ENCODE results near the gene EFNA3.

DNA sequence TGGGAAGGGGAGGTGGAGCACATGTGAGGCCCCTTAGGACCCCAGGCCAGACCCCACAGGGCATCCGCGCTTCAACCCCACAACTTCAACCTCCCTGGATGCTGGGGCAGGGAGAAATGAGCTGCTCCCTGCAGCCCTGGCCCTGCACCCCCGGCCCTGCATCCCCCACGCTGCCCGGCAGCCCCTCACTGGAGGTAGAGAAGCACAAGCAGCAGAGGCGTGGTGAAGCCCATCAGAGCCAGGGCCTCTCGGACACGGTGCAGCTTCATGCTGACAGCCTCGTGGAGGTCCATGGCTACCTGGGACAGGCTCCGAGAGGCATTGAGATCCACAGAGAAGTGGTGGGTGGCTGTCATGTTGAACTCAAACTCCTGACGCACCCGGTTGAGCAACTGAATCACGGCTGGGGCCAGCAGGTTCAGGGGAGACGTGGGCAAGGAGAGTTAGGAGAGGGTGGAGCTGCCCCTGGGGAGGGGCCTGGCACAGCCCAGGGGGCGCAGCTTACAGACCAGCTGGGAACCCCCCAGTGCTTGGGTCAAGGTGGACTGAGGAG is 48.3 kb upstream of the EFNA3 start:
- TF ChIP-seq, protein P1, sequence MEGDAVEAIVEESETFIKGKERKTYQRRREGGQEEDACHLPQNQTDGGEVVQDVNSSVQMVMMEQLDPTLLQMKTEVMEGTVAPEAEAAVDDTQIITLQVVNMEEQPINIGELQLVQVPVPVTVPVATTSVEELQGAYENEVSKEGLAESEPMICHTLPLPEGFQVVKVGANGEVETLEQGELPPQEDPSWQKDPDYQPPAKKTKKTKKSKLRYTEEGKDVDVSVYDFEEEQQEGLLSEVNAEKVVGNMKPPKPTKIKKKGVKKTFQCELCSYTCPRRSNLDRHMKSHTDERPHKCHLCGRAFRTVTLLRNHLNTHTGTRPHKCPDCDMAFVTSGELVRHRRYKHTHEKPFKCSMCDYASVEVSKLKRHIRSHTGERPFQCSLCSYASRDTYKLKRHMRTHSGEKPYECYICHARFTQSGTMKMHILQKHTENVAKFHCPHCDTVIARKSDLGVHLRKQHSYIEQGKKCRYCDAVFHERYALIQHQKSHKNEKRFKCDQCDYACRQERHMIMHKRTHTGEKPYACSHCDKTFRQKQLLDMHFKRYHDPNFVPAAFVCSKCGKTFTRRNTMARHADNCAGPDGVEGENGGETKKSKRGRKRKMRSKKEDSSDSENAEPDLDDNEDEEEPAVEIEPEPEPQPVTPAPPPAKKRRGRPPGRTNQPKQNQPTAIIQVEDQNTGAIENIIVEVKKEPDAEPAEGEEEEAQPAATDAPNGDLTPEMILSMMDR (optimal IDR thresholded peaks at IDR 0.05 in 1 of 3, IDR thresholded peaks at IDR 0.05 in 1 of 3, conservative IDR thresholded peaks at IDR 0.05 in 1 of 3; ENCODE audit: extremely low read depth in 1 of 3, insufficient read depth in 2 of 3, low read length in 3 of 3), result no peak
- TF ChIP-seq EZH2 (IDR thresholded peaks at IDR 0.05; ENCODE audit: low read length), result no peak

All from keratinocyte (primary cell).